NCI-H446 treated with DMSO at 0.1 percent for 48 hours (cell line): ENCODE measurements around the gene KIT.

Experiments
- DNase-seq: peaks from one replicate; lab custom pipeline; 2025; lab: John Stamatoyannopoulos, UW

The KIT gene

DNA sequence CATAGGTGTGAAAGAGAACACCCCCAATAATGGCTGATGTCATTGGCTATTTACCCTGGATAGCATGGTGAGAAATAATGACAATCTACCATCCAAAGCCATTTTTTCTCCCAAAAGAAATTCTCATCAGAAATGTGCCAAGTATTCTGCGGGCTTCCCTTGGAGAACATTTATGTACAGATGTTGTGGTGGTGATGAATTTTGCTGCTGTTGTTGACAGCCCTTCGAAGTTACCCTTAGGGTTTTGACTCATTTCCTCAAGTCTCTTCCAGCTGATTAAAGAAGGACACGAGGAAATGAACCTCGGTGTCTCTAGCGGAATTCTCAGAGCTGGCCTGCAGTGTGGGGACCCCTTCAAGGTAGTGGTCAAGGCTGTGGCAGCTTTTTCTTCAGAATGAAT lies 3.4 kb downstream of the KIT start:
- DNase-seq: no peak

GRCh38 chr4:54661686-54662085 lies 3.9 kb downstream of the KIT start:
- DNase-seq: no peak

GRCh38 chr4:54662123-54662522 lies 4.4 kb downstream of the KIT start:
- no peak for DNase-seq

DNA sequence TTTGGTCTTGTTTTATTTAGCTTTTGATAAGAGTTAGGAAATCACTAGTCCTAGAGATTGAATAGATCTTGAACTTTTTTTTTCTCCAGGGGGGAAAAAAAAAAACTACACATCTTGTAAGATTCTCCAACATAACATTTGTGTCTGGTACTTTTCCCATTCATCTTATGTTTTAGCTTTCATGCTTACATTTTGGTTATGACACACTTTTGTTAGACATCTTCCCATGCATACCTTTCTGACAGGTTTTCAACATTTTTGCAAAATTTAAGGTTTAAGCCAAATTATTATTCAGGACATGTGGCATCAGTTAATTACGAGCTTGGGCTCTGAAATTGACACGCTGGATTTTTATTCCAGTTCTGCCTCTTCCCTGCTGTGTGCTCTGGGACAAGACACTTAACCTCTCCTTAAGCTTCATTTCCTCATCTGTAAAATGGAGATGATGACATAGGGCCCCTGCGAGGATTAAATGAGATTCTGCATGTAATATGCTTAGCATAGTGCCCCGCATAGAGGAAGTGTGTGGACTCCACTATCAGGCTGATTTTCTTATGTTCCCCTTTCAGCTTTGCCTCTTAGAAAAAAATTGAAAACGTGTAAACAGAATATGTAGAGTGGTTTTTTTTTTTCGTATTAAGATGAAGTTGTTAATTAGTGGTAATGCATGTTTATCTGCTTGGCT lies 5.3 kb downstream of the KIT start:
- no peak for DNase-seq

GRCh38 chr4:54664400-54664799 lies 6.6 kb downstream of the KIT start:
- DNase-seq: no peak

GRCh38 chr4:54668014-54668611 lies 10.4 kb downstream of the KIT start:
- no peak for DNase-seq

GRCh38 chr4:54669831-54670230 lies 12.1 kb downstream of the KIT start:
- no peak for DNase-seq

DNA sequence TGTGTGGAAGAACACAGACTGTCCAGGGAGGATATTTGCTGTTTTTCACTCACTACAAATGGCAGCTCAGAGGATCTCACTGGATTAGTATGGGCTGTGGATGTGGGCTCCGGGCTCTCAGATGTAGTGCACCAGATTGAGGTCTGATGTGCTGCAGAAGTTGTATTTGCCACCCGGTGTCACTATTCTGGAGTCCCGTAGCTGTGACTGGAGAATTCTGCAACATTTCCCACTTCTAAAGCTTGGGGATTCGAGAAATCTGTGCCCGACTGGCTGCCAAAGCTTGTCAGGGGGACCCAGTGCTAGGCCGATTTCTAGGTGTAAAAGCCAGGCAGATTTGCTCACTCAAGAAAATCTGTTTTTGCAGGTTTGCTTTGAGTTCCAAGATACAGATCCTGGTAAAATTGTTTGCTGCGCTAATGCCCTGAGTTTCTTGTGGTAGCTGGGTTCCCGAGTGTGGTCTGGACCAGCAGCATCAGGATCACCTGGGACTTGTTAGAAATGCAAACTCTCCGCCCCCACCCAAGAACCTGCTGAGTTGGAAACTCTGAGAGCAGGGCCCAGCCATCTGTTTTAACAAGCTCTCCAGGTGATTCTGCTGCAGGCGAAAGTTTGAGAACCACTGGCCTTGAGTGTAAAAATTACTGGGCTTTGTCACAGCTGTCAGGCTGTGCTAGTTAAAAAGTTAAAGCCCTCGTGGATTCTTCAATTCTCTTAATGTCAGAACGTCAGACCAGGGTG lies 18.1 kb downstream of the KIT start:
- no peak for DNase-seq

DNA sequence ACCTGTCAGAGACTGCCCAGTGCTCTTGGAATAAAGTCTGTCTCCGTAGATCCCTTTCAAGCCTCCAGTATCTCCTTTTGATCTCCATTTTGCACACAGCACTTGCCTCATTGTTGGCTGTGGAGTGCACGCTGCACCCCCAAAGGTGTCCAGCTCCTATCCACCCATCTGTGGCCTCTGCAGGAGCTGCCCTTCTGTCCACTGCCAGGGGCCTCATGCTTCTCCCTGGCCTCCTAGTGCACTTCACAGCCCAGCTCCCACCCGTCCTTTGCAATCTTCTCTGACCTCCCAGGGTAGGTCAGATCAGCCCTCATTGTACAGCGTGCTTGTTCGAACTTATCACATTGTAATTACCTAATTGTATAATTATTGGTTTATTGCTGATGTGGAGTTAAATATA lies 18.9 kb downstream of the KIT start:
- DNase-seq: no peak

GRCh38 chr4:54677416-54677815 lies 19.7 kb downstream of the KIT start:
- DNase-seq: no peak

- no peak for DNase-seq
Measured at GRCh38 chr4:54677853-54678650, 20.3 kb downstream of the KIT start.

DNA sequence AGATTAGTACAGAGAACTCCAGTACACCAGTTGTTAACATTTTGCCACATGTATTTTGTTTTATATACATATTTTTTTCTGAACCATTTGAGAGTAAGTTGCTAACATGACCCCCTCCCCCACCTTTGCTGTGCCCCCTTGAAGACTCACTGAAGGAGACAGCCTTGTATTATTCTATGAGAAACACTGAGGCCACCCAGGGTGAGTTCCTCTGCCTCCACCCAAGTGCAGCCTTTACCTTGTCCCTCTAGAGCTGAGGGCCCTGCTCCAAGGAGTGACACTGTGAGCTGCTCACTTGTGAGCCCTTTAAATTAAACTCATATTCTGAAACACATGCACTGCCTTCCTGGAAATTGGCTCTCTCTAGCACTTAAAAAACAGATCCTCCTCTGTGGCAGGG lies 21.1 kb downstream of the KIT start:
- no peak for DNase-seq

DNA sequence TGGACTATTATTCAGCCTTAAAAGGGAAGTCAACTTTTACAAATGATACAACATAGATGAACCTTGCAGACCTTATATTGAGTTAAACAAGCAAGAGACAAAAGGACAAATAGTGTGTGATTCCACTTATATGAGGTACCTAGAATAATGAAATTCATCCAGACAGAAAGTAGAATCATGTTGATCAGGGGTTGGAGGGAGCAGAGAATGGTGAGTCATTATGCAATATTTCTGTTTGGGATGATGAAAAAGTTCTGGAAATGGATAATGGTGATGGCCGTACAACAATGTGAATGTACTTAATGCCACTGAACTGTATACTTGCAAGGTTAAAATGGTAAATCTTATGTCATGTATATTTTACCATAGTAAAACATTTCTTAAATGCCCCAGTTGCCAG lies 22.1 kb downstream of the KIT start:
- DNase-seq: no peak

DNA sequence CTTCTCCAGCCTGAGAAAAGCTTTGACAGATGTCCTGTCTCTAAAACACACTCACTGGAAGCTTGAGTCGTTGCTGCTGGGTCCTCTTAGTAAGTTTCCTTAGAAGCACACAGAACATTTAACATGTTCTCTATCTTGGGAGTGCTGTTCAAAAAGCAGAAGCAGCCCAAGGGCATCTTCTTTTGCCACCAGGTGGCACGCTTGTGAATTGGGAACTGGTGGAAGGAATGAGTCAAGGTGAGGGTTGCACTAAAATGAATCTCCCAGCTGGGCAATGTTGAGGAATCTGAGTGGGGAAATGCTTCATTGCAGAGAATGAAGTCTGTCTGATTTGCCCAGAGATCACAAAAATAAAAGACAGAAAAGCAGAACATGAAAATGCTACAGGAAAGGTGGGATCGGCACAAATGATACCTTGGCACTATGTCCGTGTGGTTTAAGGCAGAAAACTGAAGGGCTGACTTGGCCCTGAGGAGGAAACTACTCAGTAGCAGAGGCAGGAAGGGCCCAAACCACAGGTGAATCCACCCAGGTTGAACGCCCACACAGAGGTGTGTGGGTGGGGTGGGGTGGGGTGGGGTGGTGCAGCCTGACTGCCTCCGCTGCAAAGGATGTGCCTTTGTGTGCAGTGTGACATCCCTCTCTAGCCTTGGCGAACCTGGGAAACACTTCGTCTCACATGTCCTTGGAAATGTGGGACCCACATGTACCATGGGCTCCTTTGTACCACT lies 26.0 kb downstream of the KIT start:
- no peak for DNase-seq

- no peak for DNase-seq
Measured at GRCh38 chr4:54685810-54686209, 28.1 kb downstream of the KIT start.

- no peak for DNase-seq
Measured at GRCh38 chr4:54687887-54688841, 30.4 kb downstream of the KIT start.

- no peak for DNase-seq
Measured at GRCh38 chr4:54695337-54695736, 37.6 kb downstream of the KIT start.

GRCh38 chr4:54695788-54696187 lies 38.0 kb downstream of the KIT start:
- DNase-seq: no peak

- DNase-seq: no peak
Measured at GRCh38 chr4:54696649-54697048, 38.9 kb downstream of the KIT start.

- no peak for DNase-seq
Measured at GRCh38 chr4:54700986-54701385, 43.2 kb downstream of the KIT start.

- no peak for DNase-seq
Measured at GRCh38 chr4:54703182-54703581, 45.4 kb downstream of the KIT start.
